OCI-LY7 (cell line): ENCODE measurements around the gene ARIH2.

Experiments used
- EZH2phosphoT487 ChIP-seq: fragments of 200-600 bp; sonication (generic); IDR thresholded peaks from 2 replicates; pipeline ENCODE4 v1.6.1; 2018; ENCODE audit warnings: low read depth, borderline replicate concordance, mild to moderate bottlenecking, mixed run types, antibody characterized with exemption, low read length, moderate library complexity, mixed read lengths
- TF ChIP-seq, protein P1 (sequence below): fragments of 200-600 bp; sonication (generic); conservative IDR thresholded peaks from 2 replicates; pipeline ENCODE4 v1.5.1; 2014; ENCODE audit warnings: mild to moderate bottlenecking, antibody characterized with exemption, low read length, moderate library complexity, mixed read lengths

DNA sequence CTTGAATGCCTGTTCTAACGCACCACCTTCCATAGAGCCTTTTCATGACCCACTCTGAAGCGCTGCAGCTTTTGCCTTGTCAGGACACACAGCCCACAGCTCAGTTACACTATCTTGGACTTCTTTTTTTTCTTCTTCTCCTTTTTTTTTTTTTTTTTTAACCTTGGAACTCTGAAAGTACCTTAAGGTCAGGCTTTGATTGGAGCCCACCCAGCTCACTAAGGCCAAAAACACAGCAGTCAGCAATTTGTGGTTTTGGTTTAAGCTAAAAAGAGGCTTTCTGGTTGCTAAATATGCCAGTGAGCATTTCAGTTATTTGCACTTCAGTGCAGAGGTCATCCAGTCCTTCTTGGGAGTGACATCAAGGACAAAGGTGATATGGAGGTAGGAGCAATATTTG is 21.7 kb upstream of the ARIH2 start:
- TF ChIP-seq, protein P1, sequence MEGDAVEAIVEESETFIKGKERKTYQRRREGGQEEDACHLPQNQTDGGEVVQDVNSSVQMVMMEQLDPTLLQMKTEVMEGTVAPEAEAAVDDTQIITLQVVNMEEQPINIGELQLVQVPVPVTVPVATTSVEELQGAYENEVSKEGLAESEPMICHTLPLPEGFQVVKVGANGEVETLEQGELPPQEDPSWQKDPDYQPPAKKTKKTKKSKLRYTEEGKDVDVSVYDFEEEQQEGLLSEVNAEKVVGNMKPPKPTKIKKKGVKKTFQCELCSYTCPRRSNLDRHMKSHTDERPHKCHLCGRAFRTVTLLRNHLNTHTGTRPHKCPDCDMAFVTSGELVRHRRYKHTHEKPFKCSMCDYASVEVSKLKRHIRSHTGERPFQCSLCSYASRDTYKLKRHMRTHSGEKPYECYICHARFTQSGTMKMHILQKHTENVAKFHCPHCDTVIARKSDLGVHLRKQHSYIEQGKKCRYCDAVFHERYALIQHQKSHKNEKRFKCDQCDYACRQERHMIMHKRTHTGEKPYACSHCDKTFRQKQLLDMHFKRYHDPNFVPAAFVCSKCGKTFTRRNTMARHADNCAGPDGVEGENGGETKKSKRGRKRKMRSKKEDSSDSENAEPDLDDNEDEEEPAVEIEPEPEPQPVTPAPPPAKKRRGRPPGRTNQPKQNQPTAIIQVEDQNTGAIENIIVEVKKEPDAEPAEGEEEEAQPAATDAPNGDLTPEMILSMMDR: no peak
- TF ChIP-seq EZH2phosphoT487: no peak
